ENCODE results near the gene ZMAT2.

DNA sequence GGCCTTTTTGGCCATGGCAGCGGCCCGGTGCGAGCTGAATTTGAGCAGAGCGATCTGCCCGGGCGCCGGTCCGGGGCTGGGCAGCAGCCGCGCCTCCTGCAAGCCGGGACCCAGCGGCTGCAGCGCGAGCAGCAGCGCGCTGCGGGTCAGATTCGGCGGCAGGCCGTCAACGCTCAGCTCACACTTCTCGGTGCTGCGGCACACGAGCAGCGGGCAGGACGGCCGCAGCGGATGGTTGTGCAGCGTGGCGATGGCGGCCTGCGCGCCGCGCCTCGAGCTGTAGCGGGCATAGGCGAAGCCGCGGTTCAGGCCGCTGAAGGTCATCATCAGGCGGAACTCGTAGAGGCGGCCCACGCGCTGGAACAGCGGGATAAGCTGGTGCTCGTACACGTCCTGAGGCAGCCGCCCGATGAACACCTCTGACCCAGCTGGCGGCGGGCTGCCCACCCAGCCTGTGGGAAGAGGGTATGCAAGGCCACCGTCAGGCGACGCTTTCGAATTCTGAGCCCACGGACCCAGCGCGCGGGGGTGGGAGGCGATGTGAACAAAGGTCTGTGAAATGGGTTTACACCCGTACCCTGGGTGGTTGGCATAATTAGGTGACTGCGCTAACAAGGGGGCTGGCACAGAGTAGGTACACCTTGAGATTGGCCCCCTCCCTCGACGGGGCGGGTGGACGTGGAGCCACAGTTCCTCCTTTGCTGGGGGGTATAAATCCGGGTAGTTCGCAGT is 27.6 kb upstream of the ZMAT2 start:
- TF ChIP-seq POLR2A (IDR thresholded peaks at IDR 0.05) (no peak), POLR2AphosphoS5 (IDR thresholded peaks at IDR 0.05) (peak; percentile 11 to 72 (median 40))
- TF ChIP-seq, protein P1, sequence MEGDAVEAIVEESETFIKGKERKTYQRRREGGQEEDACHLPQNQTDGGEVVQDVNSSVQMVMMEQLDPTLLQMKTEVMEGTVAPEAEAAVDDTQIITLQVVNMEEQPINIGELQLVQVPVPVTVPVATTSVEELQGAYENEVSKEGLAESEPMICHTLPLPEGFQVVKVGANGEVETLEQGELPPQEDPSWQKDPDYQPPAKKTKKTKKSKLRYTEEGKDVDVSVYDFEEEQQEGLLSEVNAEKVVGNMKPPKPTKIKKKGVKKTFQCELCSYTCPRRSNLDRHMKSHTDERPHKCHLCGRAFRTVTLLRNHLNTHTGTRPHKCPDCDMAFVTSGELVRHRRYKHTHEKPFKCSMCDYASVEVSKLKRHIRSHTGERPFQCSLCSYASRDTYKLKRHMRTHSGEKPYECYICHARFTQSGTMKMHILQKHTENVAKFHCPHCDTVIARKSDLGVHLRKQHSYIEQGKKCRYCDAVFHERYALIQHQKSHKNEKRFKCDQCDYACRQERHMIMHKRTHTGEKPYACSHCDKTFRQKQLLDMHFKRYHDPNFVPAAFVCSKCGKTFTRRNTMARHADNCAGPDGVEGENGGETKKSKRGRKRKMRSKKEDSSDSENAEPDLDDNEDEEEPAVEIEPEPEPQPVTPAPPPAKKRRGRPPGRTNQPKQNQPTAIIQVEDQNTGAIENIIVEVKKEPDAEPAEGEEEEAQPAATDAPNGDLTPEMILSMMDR (IDR thresholded peaks at IDR 0.05 in 8 of 11, conservative IDR thresholded peaks at IDR 0.05 in 3 of 11), result no peak
